Hematopoietic multipotent progenitor cell (in vitro differentiated cells): ENCODE data around the gene TMEM143. TPM values are rescaled to one million over a fixed set of nuclear protein-coding genes. Genes with fewer than 3 reads are reported as not detected.
"Not testable (repeated sequence)": the region's sequence is repeated elsewhere in the genome, so short reads cannot be mapped to it uniquely, and the experiment has no call there.

Source experiments
- DNase-seq, 3 donors: peaks; one replicate each; pipeline ENCODE4 v3.0.0-alpha.2; 2011 to 2015; ENCODE audit warnings: low read depth in 2 of 3, low spot score in 2 of 3
- total RNA-seq: library from RNA; depleted of rRNA; stranded (reverse); fragments of >200 nt; gene quantifications from one replicate; pipeline ENCODE4 v1.2.3, GENCODE V29; 2012

Gene TMEM143
- total RNA-seq, result 6.2 TPM

- peak; percentile 98 to 100 (median 100) for DNase-seq
Measured at GRCh38 chr19:48363810-48364597, at the start of gene TMEM143, which contains the start of gene SYNGR4. Gene TMEM143, minus strand, starts transcription at chr19:48363940. Its CDS starts 20 bp downstream, at chr19:48363920. Gene SYNGR4, plus strand, starts transcription at chr19:48364367. Its CDS starts 1,476 bp downstream, at chr19:48365843.

GRCh38 chr19:48405850-48406249 is 42.1 kb upstream of the TMEM143 start:
- no peak for DNase-seq

- no peak for DNase-seq
Measured at GRCh38 chr19:48405010-48405659, 41.4 kb upstream of the TMEM143 start.

- peak in 2 of 3 donors; percentile 51 to 63 for DNase-seq
Measured at GRCh38 chr19:48403606-48404005, 39.9 kb upstream of the TMEM143 start.

- no peak for DNase-seq
Measured at GRCh38 chr19:48401287-48401686, 37.5 kb upstream of the TMEM143 start.

- no peak for DNase-seq
Measured at GRCh38 chr19:48400018-48400742, 36.4 kb upstream of the TMEM143 start.

- DNase-seq, result peak; percentile 63 to 75 (median 66)
Measured at GRCh38 chr19:48398375-48399235, 34.9 kb upstream of the TMEM143 start.

- DNase-seq, result no peak
Measured at GRCh38 chr19:48398102-48398374, 34.3 kb upstream of the TMEM143 start.

GRCh38 chr19:48397263-48398101 is 33.7 kb upstream of the TMEM143 start:
- no peak for DNase-seq

- DNase-seq, result no peak
Measured at GRCh38 chr19:48396824-48397176, 33.1 kb upstream of the TMEM143 start.

GRCh38 chr19:48396016-48396823 is 32.5 kb upstream of the TMEM143 start:
- DNase-seq, result no peak

- DNase-seq, result no peak
Measured at GRCh38 chr19:48395499-48395898, 31.8 kb upstream of the TMEM143 start.

GRCh38 chr19:48395170-48395455 is 31.4 kb upstream of the TMEM143 start:
- no peak for DNase-seq

- no peak for DNase-seq
Measured at GRCh38 chr19:48394331-48395169, 30.8 kb upstream of the TMEM143 start.

GRCh38 chr19:48393559-48394330 is 30.0 kb upstream of the TMEM143 start, which contains the start of gene GRIN2D:
Gene GRIN2D, plus strand, starts transcription at chr19:48393668. Its CDS starts 4,725 bp downstream, at chr19:48398393.
- peak in 2 of 3 donors; percentile 58 to 63 for DNase-seq

GRCh38 chr19:48392860-48393558 is 29.3 kb upstream of the TMEM143 start:
- DNase-seq, result no peak

- DNase-seq, result not testable (repeated sequence)
Measured at GRCh38 chr19:48392006-48392344, 28.2 kb upstream of the TMEM143 start.
